Stimulated activated CD8-positive, alpha-beta memory T cell treated with anti-CD3 and anti-CD28 coated beads, Interleukin-15, amount 100 ng/mL, for 4 hours (primary cell): Measurements from ENCODE around the gene FOSL2.

Source experiments
- DNase-seq, 2 donors: peaks; one replicate each; pipeline ENCODE4 v3.0.0-alpha.2; 2020; ENCODE audit warnings: low read depth in 2 of 2

FOSL2 gene

GRCh38 chr2:28449488-28450395, 57.1 kb downstream of the FOSL2 start:
- DNase-seq = peak; percentile 61 to 69

- no peak for DNase-seq
Measured at GRCh38 chr2:28450901-28451565, 58.4 kb downstream of the FOSL2 start.

- DNase-seq = no peak
Measured at GRCh38 chr2:28451793-28452533, 59.3 kb downstream of the FOSL2 start.

GRCh38 chr2:28452534-28453081, 60.0 kb downstream of the FOSL2 start:
- peak; percentile 43 to 60 for DNase-seq

- DNase-seq = no peak
Measured at GRCh38 chr2:28453396-28453795, 60.7 kb downstream of the FOSL2 start.

GRCh38 chr2:28454016-28454930, 61.6 kb downstream of the FOSL2 start:
- no peak for DNase-seq

- no peak for DNase-seq
Measured at GRCh38 chr2:28457237-28457636, 64.6 kb downstream of the FOSL2 start.

GRCh38 chr2:28461056-28461455, 68.4 kb downstream of the FOSL2 start:
- DNase-seq = no peak

- no peak for DNase-seq
Measured at GRCh38 chr2:28462122-28462521, 69.5 kb downstream of the FOSL2 start.

GRCh38 chr2:28463211-28463816, 70.7 kb downstream of the FOSL2 start:
- DNase-seq = no peak

- no peak for DNase-seq
Measured at GRCh38 chr2:28463893-28464292, 71.2 kb downstream of the FOSL2 start.

- no peak for DNase-seq
Measured at GRCh38 chr2:28465148-28465885, 72.7 kb downstream of the FOSL2 start.
